GM12878 (cell line): ENCODE results near the gene THY1. TPM values are rescaled to one million over a fixed set of nuclear protein-coding genes. Genes with fewer than 3 reads are reported as not detected.

ENCODE experiments used
- ATAC-seq: fragments of 200-7000 bp; cut with Tn5 transposase; 3 replicates; pipeline ENCODE4 v1.9.1; 2020; ENCODE audit warnings: mild to moderate bottlenecking, moderate library complexity
- BruUV-seq: library from RNA; stranded (reverse); fragments of 400-500 nt; replicated peaks from 2 replicates; lab custom pipeline; 2021; lab: Mats Ljungman, UMichigan
- CTCF ChIA-PET: fragments of 300-600 bp; sonication (Branson Sonifier 250); formaldehyde crosslinking; extraction: SDS; loops from one replicate; lab custom pipeline; 2021; ENCODE audit warnings: inconsistent platforms; lab: Yijun Ruan, JAX
- POLR2A ChIA-PET: fragments of 350-600 bp; formaldehyde crosslinking; extraction: SDS; loops from one replicate; lab custom pipeline; 2021; ENCODE audit warnings: inconsistent platforms; lab: Charles Lee
- RAD21 ChIA-PET: fragments of 300-600 bp; sonication (Branson Sonifier 250); formaldehyde crosslinking; loops from one replicate; lab custom pipeline; 2023; ENCODE audit warnings: antibody characterized with exemption; ENCODE audit not compliant: unreplicated experiment; lab: Charles Lee
- SMC1A ChIA-PET: fragments of 300-600 bp; sonication (Branson Sonifier 250); formaldehyde crosslinking; loops from one replicate; lab custom pipeline; 2023; ENCODE audit not compliant: unreplicated experiment, uncharacterized antibody; lab: Charles Lee
- DNase-seq: peaks from one replicate; pipeline ENCODE4 v3.0.0-alpha.2; 2011; ENCODE audit warnings: low read depth, low spot score
- FAIRE-seq: peaks from 3 replicates; lab custom pipeline; 2011; peaks lifted over from hg19 to GRCh38; lab: Jason Lieb, UNC
- H2AFZ ChIP-seq: 2 replicates; pipeline ENCODE4 v1.6.0; 2011; ENCODE audit warnings: low read depth, low read length, control low read depth; ENCODE audit not compliant: control insufficient read depth
- H3K27ac ChIP-seq: 2 replicates; pipeline ENCODE4 v1.5.1; 2011; ENCODE audit warnings: control low read depth; ENCODE audit not compliant: control insufficient read depth, insufficient read depth
- H3K27me3 ChIP-seq, 2 experiments: replicated peaks in 1 of 2; 2 replicates each; pipeline versions ENCODE4 v1.6.0 to v1.6.1; 2011; ENCODE audit warnings: low read length in 1 of 2; ENCODE audit not compliant: control insufficient read depth in 2 of 2, insufficient read depth in 2 of 2
- H3K36me3 ChIP-seq, 2 experiments: 2 replicates each; pipeline ENCODE4 v1.5.1; 2011; ENCODE audit warnings: low read length in 1 of 2; ENCODE audit not compliant: control insufficient read depth in 2 of 2, insufficient read depth in 2 of 2
- H3K4me1 ChIP-seq: 2 replicates; pipeline ENCODE4 v1.6.1; 2011; ENCODE audit warnings: mild to moderate bottlenecking, low read length, moderate library complexity, mixed read lengths; ENCODE audit not compliant: control insufficient read depth, insufficient read depth
- H3K4me2 ChIP-seq: 2 replicates; pipeline ENCODE4 v1.6.0; 2011; ENCODE audit warnings: control low read depth; ENCODE audit not compliant: control insufficient read depth, insufficient read depth
- H3K4me3 ChIP-seq: fragments of 200-600 bp; sonication (generic); 2 replicates; pipeline ENCODE4 v1.5.1; 2016
- H3K79me2 ChIP-seq: 2 replicates; pipeline ENCODE4 v1.6.0; 2011; ENCODE audit warnings: low read length; ENCODE audit not compliant: control insufficient read depth, insufficient read depth
- H3K9ac ChIP-seq: 2 replicates; pipeline ENCODE4 v1.8.0; 2011; ENCODE audit warnings: low read length, control low read depth, mixed read lengths; ENCODE audit not compliant: control insufficient read depth, insufficient read depth
- H3K9me3 ChIP-seq: replicated peaks from 3 replicates; pipeline ENCODE4 v1.5.1; 2011; ENCODE audit warnings: mild to moderate bottlenecking, low read length; ENCODE audit not compliant: control insufficient read depth, insufficient read depth
- H4K20me1 ChIP-seq: 2 replicates; pipeline ENCODE4 v1.6.0; 2011; ENCODE audit not compliant: control insufficient read depth, insufficient read depth
- CEBPZ ChIP-seq: fragments of 150-350 bp; IDR thresholded peaks from 2 replicates; pipeline ENCODE4 v1.6.1; 2016; ENCODE audit warnings: low read depth, low read length
- CHD4 ChIP-seq: fragments of 200-600 bp; sonication (generic); IDR thresholded peaks from 2 replicates; pipeline ENCODE4 v1.6.1; 2016; ENCODE audit warnings: mild to moderate bottlenecking
- ETV6 ChIP-seq, 2 experiments: fragments of 450-650 bp in 1 of 2; IDR thresholded peaks in 1 of 2; conservative IDR thresholded peaks in 1 of 2; 2 replicates each; pipeline ENCODE4 v1.6.1; 2014; ENCODE audit warnings: antibody characterized with exemption in 1 of 2, borderline replicate concordance in 1 of 2, low read depth in 1 of 2, mild to moderate bottlenecking in 1 of 2, moderate library complexity in 1 of 2
- IKZF2 ChIP-seq, 2 experiments: fragments of 450-650 bp; IDR thresholded peaks; 2 replicates each; pipeline ENCODE4 v1.6.1; 2017; ENCODE audit warnings: mild to moderate bottlenecking in 2 of 2, moderate library complexity in 2 of 2
- JUND ChIP-seq: IDR thresholded peaks from 2 replicates; pipeline ENCODE4 v1.6.1; 2012; ENCODE audit warnings: low read depth, mild to moderate bottlenecking, low read length, improper control_type of control experiment, moderate library complexity
- KLF5 ChIP-seq: fragments of 450-650 bp; IDR thresholded peaks from 2 replicates; pipeline ENCODE4 v1.6.1; 2014; ENCODE audit warnings: mild to moderate bottlenecking; ENCODE audit not compliant: partially characterized antibody
- MTA2 ChIP-seq: fragments of 450-650 bp; IDR thresholded peaks from 2 replicates; pipeline ENCODE4 v1.6.1; 2016; ENCODE audit warnings: low read depth, mild to moderate bottlenecking, moderate library complexity
- NR2F1 ChIP-seq: fragments of 450-650 bp; conservative IDR thresholded peaks from 2 replicates; pipeline ENCODE4 v1.6.1; 2017; ENCODE audit warnings: mild to moderate bottlenecking
- NRF1 ChIP-seq: conservative IDR thresholded peaks from 2 replicates; pipeline ENCODE4 v1.6.1; 2011; ENCODE audit warnings: mild to moderate bottlenecking, low read depth, low read length, improper control_type of control experiment
- POLR2A ChIP-seq: IDR thresholded peaks from 2 replicates; pipeline ENCODE4 v1.6.1; 2011; ENCODE audit warnings: low read depth, mild to moderate bottlenecking, low read length
- SMAD5 ChIP-seq: IDR thresholded peaks from 2 replicates; pipeline ENCODE4 v1.6.1; 2016; ENCODE audit warnings: antibody characterized with exemption, low read depth
- TCF3 ChIP-seq: IDR thresholded peaks from 2 replicates; pipeline ENCODE4 v1.6.1; 2012; ENCODE audit warnings: low read depth, mild to moderate bottlenecking, low read length, borderline replicate concordance; ENCODE audit not compliant: insufficient read depth
- ZZZ3 ChIP-seq: IDR thresholded peaks from 2 replicates; pipeline ENCODE4 v1.6.1; 2011; ENCODE audit warnings: low read depth; ENCODE audit not compliant: control insufficient read depth, insufficient read length
- WGBS: methylation state at CpG from one replicate; pipeline ENCODE4 v1.1.6; 2016; ENCODE audit warnings: low lambda C conversion rate; ENCODE audit not compliant: insufficient replicate concordance, insufficient coverage; ENCODE audit errors: missing lambda C conversion rate; 5-methylcytosine and 5-hydroxymethylcytosine counted together
- in situ Hi-C: fragments of 300-500 bp; cut with MboI; formaldehyde crosslinking; loops from 9 replicates; pipeline ENCODE4 v1.14.3; 2018; ENCODE audit warnings: mixed read lengths
- intact Hi-C: fragments of 100-400 bp; cut with micrococcal nuclease; formaldehyde crosslinking; loops from one replicate; pipeline ENCODE4 v1.14.2; 2022; ENCODE audit not compliant: unreplicated experiment
- polyA plus RNA-seq, 11 experiments: library from polyadenylated mRNA; depleted of rRNA in 4 of 11; unstranded in 6 of 11; stranded (reverse) in 5 of 11; fragments of >200 nt; fragmentation: Nextera tagmentation in 4 of 11; fragmentation: Illumina TruSeq in 1 of 11; extraction: Ambion mirVana in 4 of 11; extraction: Trizol in 1 of 11; gene quantifications; 1 replicate in 1 of 11; 2 replicates in 10 of 11; pipeline versions ENCODE4 v1.2.1 to v1.2.3, GENCODE V29; 2011 to 2016; ENCODE audit warnings: inconsistent platforms in 2 of 11, missing spikeins in 2 of 11, low read depth in 1 of 11
- total RNA-seq, 4 experiments: library from RNA; depleted of rRNA in 3 of 4; stranded (reverse); fragments of >200 nt in 3 of 4; fragmentation: Illumina TruSeq in 1 of 4; extraction: Trizol in 1 of 4; gene quantifications; 2 replicates each; pipeline versions ENCODE4 v1.2.1 to v1.2.3, GENCODE V29; 2013 to 2021

The THY1 gene
- total and polyA plus RNA-seq, 10 of the 15 experiments (the other 5 are each of a cell fraction or from before 2014, with no cell fraction given) = 0.86 to 20.1 (median 3.2) TPM

- H3K27ac ChIP-seq = no peak overlapping the region
- no peaks in the 10 kb centered on the region for H3K36me3 ChIP-seq
- BruUV-seq = no TSS peak
- POLR2A ChIA-PET = no interaction called here
- in situ Hi-C loops = no loop called here
- no peak overlapping the region for H3K4me2 ChIP-seq
- CTCF ChIA-PET = no interaction called here
- no peaks in the 10 kb centered on the region; a peak in 1 of 4 replicates for H3K27me3 ChIP-seq
- SMC1A ChIA-PET = no interaction called here
- intact Hi-C loops = no loop called here
- RAD21 ChIA-PET = no interaction called here
- H2AFZ ChIP-seq = no peak overlapping the region
- no peaks in the 10 kb centered on the region for H4K20me1 ChIP-seq
- FAIRE-seq (no peak), DNase-seq (no peak), ATAC-seq (no peak)
- peaks cover 4% of the 10 kb centered on the region for H3K4me1 ChIP-seq
- H3K4me3 ChIP-seq = no peak overlapping the region
- H3K79me2 ChIP-seq = no peaks in the 10 kb centered on the region
- no peak overlapping the region for H3K9ac ChIP-seq
- WGBS = 49% methylated on average over 11 of the region's 11 CpGs
- no peak for TF ChIP-seq JUND
- TF ChIP-seq MTA2 = no peak
- no peak for TF ChIP-seq CHD4
- no peak for TF ChIP-seq POLR2A
- TF ChIP-seq CEBPZ = no peak
- no peak for TF ChIP-seq KLF5
- TF ChIP-seq NR2F1 = no peak
- no peak for TF ChIP-seq ZZZ3
- TF ChIP-seq IKZF2 (IDR thresholded peaks at IDR 0.05) = no peak
- no peak for TF ChIP-seq TCF3
- TF ChIP-seq SMAD5 = no peak
- no peak for TF ChIP-seq ETV6 (conservative IDR thresholded peaks at IDR 0.05 in 1 of 2, IDR thresholded peaks at IDR 0.05 in 1 of 2; ENCODE audit: borderline replicate concordance in 1 of 2, low read depth in 1 of 2)
- no peak for TF ChIP-seq NRF1
- no peaks in the 10 kb centered on the region for H3K9me3 ChIP-seq
Observed at GRCh38 chr11:119445379-119445778, 22.4 kb upstream of the THY1 start.
